Lower lobe of right lung (tissue), 2 donors: ENCODE results near the gene RPL37A. TPM values are rescaled to one million over a fixed set of nuclear protein-coding genes. Genes with fewer than 3 reads are reported as not detected.

Source experiments
- ATAC-seq, 2 donors: fragments of 200-7000 bp; cut with Tn5 transposase; one replicate each; pipeline ENCODE4 v1.9.1; 2020 to 2022; ENCODE audit warnings: mild to moderate bottlenecking in 2 of 2, moderate library complexity in 2 of 2
- DNase-seq: peaks from one replicate; pipeline ENCODE4 v3.0.0-alpha.2; 2020
- H3K27ac ChIP-seq: fragments of 200-600 bp; one replicate; pipeline ENCODE4 v1.8.0; 2022
- H3K27me3 ChIP-seq: fragments of 200-600 bp; one replicate; pipeline ENCODE4 v1.8.0; 2022; ENCODE audit warnings: low read depth
- H3K36me3 ChIP-seq: fragments of 200-600 bp; one replicate; pipeline ENCODE4 v1.8.0; 2022; ENCODE audit warnings: mild to moderate bottlenecking
- H3K4me1 ChIP-seq: fragments of 200-600 bp; one replicate; pipeline ENCODE4 v1.8.0; 2022
- H3K4me3 ChIP-seq: fragments of 200-600 bp; one replicate; pipeline ENCODE4 v1.8.0; 2022; ENCODE audit warnings: mild to moderate bottlenecking
- H3K9me3 ChIP-seq: fragments of 200-600 bp; one replicate; pipeline ENCODE4 v1.8.0; 2022
- intact Hi-C: fragments of 100-400 bp; cut with DNase I; formaldehyde crosslinking; loops from one replicate; pipeline ENCODE4 v1.11.0; 2022
- total RNA-seq: library from RNA; stranded (reverse); fragmentation: NEBNext Ultra II Directional; extraction: Animal tissue kit (Norgen Biotek cat#: 25700); gene quantifications from one replicate; pipeline ENCODE4 v1.2.1, GENCODE V29; 2021
- TF ChIP-seq, protein P1 (sequence below): fragments of 200-600 bp; IDR thresholded peaks from one replicate; pipeline ENCODE4 v1.8.0; 2022; ENCODE audit warnings: antibody characterized with exemption, mild to moderate bottlenecking
- donor health status: DM: no; HTN: yes; CAD: no; lungs with severe emphysema.

RPL37A gene
- total RNA-seq, 1 donor from 2014 or later = 1,974 TPM

DNA sequence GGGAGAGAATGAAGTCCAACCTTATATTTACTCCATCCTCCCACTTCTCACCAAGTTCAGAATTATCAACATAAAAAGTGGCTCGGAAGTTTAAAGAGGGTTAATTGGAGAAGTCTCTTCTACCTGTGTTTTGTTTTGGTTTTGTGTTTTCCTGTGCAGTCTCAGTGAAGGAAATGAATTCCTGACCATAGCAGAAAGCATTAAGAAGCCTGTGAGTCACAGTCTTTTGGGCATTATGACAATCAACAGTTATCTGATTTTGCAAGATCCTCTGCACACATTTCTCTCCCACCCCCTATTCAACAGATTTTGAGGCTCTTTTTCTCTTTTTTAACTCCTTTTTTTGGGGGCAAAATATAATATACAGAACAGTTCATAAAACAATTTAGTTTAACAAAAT, 8.6 kb upstream of the RPL37A start:
- TF ChIP-seq, protein P1, sequence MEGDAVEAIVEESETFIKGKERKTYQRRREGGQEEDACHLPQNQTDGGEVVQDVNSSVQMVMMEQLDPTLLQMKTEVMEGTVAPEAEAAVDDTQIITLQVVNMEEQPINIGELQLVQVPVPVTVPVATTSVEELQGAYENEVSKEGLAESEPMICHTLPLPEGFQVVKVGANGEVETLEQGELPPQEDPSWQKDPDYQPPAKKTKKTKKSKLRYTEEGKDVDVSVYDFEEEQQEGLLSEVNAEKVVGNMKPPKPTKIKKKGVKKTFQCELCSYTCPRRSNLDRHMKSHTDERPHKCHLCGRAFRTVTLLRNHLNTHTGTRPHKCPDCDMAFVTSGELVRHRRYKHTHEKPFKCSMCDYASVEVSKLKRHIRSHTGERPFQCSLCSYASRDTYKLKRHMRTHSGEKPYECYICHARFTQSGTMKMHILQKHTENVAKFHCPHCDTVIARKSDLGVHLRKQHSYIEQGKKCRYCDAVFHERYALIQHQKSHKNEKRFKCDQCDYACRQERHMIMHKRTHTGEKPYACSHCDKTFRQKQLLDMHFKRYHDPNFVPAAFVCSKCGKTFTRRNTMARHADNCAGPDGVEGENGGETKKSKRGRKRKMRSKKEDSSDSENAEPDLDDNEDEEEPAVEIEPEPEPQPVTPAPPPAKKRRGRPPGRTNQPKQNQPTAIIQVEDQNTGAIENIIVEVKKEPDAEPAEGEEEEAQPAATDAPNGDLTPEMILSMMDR = no peak
- Histone ChIP-seq H3K27me3 (no peaks in the 10 kb centered on the region), H3K36me3 (no peaks in the 10 kb centered on the region), H3K4me3 (no peak overlapping the region), H3K27ac (no peak overlapping the region), H3K9me3 (no peaks in the 10 kb centered on the region), H3K4me1 (peaks cover 12% of the 10 kb centered on the region)
- no peak for DNase-seq
- intact Hi-C loops = no loop called here
- ATAC-seq = no peak

DNA sequence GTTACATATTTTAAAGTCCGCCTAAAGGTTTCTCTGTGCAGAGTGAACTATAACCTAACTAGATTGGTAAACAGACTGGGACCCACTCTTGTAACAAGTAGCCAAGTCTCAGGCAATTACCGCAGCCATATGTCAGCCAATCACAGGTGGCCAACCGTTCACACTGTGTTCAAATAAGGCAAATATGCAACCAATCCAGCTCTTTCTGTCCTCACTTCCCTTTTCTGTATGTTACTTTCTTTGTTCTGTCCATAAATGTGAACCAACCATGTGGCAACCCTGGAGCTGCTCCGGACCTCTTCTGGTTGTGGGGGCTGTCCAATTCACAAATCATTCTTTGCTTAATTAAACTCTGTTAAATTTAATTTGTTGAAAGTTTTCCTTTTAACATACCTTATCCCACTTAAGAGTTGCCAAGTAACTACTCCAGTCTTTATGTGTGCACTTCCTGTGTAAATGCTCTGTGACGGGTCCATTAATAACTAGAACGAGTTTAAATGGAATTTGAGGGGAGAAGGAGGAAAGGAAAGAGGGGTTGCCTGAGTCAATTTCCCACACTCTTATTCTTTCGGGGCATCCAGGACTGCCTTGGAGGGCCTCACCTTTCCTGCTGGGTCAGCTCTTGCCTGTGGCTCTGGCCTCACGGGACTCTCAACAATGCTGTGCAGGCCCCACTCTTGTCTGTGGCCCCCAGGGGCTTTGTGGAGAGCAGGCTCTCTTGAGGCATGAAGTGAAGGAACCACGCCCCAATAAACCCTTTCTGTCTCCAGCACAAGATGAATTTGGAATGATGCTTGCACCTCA, 6.6 kb upstream of the RPL37A start:
- Histone ChIP-seq H3K4me1 (peaks cover 12% of the 10 kb centered on the region), H3K27ac (no peak overlapping the region), H3K4me3 (no peak overlapping the region), H3K27me3 (no peaks in the 10 kb centered on the region), H3K36me3 (no peaks in the 10 kb centered on the region), H3K9me3 (no peaks in the 10 kb centered on the region)
- DNase-seq = no peak
- TF ChIP-seq, protein P1 = no peak
- peak; percentile 58 to 70 for ATAC-seq
- intact Hi-C loops = no loop called here

DNA sequence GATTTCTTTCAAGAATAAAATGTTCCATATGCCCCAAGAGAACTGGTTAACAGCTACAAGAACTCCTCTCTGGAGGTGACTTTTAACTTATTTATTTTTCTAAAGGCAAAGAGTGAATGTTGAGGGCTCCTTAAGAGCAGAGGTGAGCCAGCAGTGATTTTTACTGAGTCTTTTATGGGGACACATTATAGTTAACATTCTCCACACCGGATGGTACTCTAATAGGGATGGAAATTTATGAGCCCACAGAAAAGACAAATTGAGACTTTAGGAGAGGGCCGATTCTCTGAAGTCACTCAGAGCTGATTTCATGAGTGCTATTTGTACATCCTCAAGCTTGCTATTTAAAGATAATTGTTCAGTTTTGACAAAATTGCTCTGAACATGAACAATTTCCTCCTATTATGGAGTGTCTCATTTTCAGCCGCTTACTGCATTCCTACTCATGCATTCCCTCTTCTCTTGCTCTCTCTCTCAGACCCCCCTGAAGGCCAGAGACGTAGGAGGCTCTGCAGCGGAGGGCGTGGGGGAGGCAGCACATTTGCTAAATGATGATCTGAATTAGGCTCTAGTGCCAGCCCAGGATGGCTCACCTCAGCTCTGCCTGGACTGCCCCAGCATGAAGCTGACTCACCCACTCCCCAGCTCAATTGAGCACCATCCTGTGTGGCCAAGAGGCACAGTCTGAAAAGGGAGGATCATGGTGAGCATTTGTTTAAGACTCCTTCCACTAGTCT, 5.9 kb upstream of the RPL37A start:
- intact Hi-C loops = no loop called here

DNA sequence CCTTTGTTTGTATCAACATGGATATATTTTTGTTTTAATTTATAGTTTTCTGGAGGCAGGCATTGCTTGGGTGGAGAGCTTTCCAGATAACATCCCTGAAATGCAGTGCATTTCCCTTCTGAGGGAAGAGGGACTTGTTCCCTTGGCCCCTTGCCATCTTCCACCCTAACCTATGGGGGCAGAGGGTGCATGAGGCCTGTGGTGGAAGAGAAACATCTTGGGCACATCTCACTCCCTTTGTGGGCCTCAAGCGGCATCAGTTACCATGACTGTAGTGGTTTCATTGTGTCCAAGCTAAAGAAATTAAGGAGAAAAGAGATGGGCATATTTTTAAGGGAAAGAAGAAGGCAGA, 5.3 kb upstream of the RPL37A start:
- TF ChIP-seq, protein P1 = no peak
- H3K4me3 ChIP-seq = no peak overlapping the region
- intact Hi-C loops = no loop called here
- H3K27ac ChIP-seq = no peak overlapping the region
- H3K4me1 ChIP-seq = peaks cover 22% of the 10 kb centered on the region
- no peaks in the 10 kb centered on the region for H3K9me3 ChIP-seq
- no peak for ATAC-seq
- no peaks in the 10 kb centered on the region for H3K36me3 ChIP-seq
- DNase-seq = no peak
- no peaks in the 10 kb centered on the region for H3K27me3 ChIP-seq

More for the DNA sequence above, 5.9 kb upstream of the RPL37A start:
- Histone ChIP-seq H3K36me3 (no peaks in the 10 kb centered on the region), H3K9me3 (no peaks in the 10 kb centered on the region), H3K4me1 (peaks cover 18% of the 10 kb centered on the region), H3K27ac (no peak overlapping the region), H3K27me3 (no peaks in the 10 kb centered on the region), H3K4me3 (no peak overlapping the region)
- DNase-seq = no peak
- TF ChIP-seq, protein P1 = no peak
- ATAC-seq = peak in 1 of 2 donors; percentile 25

DNA sequence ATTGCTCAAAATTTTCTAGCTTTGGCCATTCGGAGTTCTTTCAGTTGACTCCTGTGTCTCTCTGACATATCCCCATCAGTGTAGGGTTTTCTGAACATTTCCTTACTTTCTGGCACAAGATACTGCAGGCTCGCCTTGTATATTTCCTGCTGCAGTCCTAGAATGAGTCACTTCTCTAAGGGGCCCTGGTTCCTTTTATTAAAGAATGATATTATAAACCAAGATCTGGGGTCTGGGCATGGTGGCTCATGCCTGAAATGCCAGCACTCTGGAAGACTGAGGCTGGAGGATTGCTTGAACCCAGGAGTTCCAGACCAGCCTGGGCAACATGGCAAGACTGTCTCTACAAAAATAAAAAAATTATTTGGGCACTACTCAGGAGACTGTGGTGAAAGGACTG, 3.0 kb upstream of the RPL37A start:
- H3K27me3 ChIP-seq = no peaks in the 10 kb centered on the region
- DNase-seq (no peak), ATAC-seq (no peak)
- H3K9me3 ChIP-seq = no peaks in the 10 kb centered on the region
- TF ChIP-seq, protein P1 = no peak
- no peak overlapping the region for H3K4me3 ChIP-seq
- peaks cover 35% of the 10 kb centered on the region for H3K4me1 ChIP-seq
- intact Hi-C loops = no loop called here
- no peak overlapping the region for H3K27ac ChIP-seq
- peaks cover 13% of the 10 kb centered on the region for H3K36me3 ChIP-seq
